ENCODE results near the gene AGBL3. TPM values are rescaled to one million over a fixed set of nuclear protein-coding genes. Genes with fewer than 3 reads are reported as not detected.

AGBL3 gene
- total and polyA plus RNA-seq, 8 donors, result 2.7 to 15.3 (median 11.3) TPM

GRCh38 chr7:135074531-135074930, 88.2 kb downstream of the AGBL3 start:
- Histone ChIP-seq H3K36me3 (no peaks in the 10 kb centered on the region), H3K27ac (no peak overlapping the region), H3K4me3 (no peak overlapping the region), H3K27me3 (no peaks in the 10 kb centered on the region), H3K4me1 (no peaks in the 10 kb centered on the region), H3K9me3 (no peaks in the 10 kb centered on the region)
- TF ChIP-seq CTCF (IDR thresholded peaks at IDR 0.05), result no peak
- no peak for ATAC-seq
- no peak for DNase-seq
- intact Hi-C loops (cut with DNase I), result no loop called here

GRCh38 chr7:135075716-135076115, 89.4 kb downstream of the AGBL3 start:
- no peak overlapping the region for H3K27ac ChIP-seq
- ATAC-seq, result no peak

GRCh38 chr7:135076882-135077281, 90.6 kb downstream of the AGBL3 start:
- H3K36me3 ChIP-seq, result no peaks in the 10 kb centered on the region
- H3K4me1 ChIP-seq, result no peaks in the 10 kb centered on the region
- intact Hi-C loops (cut with DNase I), result no loop called here
- no peak overlapping the region for H3K27ac ChIP-seq
- H3K9me3 ChIP-seq, result no peaks in the 10 kb centered on the region
- H3K4me3 ChIP-seq, result no peak overlapping the region
- no peaks in the 10 kb centered on the region for H3K27me3 ChIP-seq
- DNase-seq, result no peak
- TF ChIP-seq CTCF (IDR thresholded peaks at IDR 0.05), result no peak
- no peak for ATAC-seq

More at GRCh38 chr7:135075716-135076115, 89.4 kb downstream of the AGBL3 start:
- H3K27me3 ChIP-seq, result no peaks in the 10 kb centered on the region
- DNase-seq, result no peak
- no peak overlapping the region for H3K4me3 ChIP-seq
- TF ChIP-seq CTCF (IDR thresholded peaks at IDR 0.05), result no peak
- H3K9me3 ChIP-seq, result no peaks in the 10 kb centered on the region
- intact Hi-C loops (cut with DNase I), result no loop called here
- H3K36me3 ChIP-seq, result no peaks in the 10 kb centered on the region
- no peaks in the 10 kb centered on the region for H3K4me1 ChIP-seq

- Histone ChIP-seq H3K9me3 (no peaks in the 10 kb centered on the region), H3K4me1 (no peaks in the 10 kb centered on the region), H3K36me3 (no peaks in the 10 kb centered on the region), H3K27me3 (no peaks in the 10 kb centered on the region), H3K4me3 (no peak overlapping the region), H3K27ac (no peak overlapping the region)
- TF ChIP-seq CTCF (IDR thresholded peaks at IDR 0.05), result no peak
- intact Hi-C loops (cut with DNase I), result no loop called here
- DNase-seq (no peak), ATAC-seq (no peak)
Observed at GRCh38 chr7:135077642-135078041, 91.3 kb downstream of the AGBL3 start.

- no peak overlapping the region for H3K4me3 ChIP-seq
- intact Hi-C loops (cut with DNase I), result no loop called here
- no peak for ATAC-seq
- no peak for TF ChIP-seq CTCF (IDR thresholded peaks at IDR 0.05)
- H3K9me3 ChIP-seq, result no peaks in the 10 kb centered on the region
- DNase-seq, result no peak
- no peaks in the 10 kb centered on the region for H3K36me3 ChIP-seq
- H3K4me1 ChIP-seq, result no peaks in the 10 kb centered on the region
- no peaks in the 10 kb centered on the region for H3K27me3 ChIP-seq
- H3K27ac ChIP-seq, result no peak overlapping the region
Observed at GRCh38 chr7:135078051-135078450, 91.7 kb downstream of the AGBL3 start.
